Limb (tissue), 2 donors: ENCODE data around the gene FHDC1.
A peak's percentile ranks its signal among the peaks of the same experiment; 100 is the strongest.

Experiments
- DNase-seq, 2 donors: peaks; one replicate each; pipeline ENCODE4 v3.0.0-alpha.2; 2016; ENCODE audit errors: extremely low spot score in 2 of 2

The FHDC1 gene

DNA sequence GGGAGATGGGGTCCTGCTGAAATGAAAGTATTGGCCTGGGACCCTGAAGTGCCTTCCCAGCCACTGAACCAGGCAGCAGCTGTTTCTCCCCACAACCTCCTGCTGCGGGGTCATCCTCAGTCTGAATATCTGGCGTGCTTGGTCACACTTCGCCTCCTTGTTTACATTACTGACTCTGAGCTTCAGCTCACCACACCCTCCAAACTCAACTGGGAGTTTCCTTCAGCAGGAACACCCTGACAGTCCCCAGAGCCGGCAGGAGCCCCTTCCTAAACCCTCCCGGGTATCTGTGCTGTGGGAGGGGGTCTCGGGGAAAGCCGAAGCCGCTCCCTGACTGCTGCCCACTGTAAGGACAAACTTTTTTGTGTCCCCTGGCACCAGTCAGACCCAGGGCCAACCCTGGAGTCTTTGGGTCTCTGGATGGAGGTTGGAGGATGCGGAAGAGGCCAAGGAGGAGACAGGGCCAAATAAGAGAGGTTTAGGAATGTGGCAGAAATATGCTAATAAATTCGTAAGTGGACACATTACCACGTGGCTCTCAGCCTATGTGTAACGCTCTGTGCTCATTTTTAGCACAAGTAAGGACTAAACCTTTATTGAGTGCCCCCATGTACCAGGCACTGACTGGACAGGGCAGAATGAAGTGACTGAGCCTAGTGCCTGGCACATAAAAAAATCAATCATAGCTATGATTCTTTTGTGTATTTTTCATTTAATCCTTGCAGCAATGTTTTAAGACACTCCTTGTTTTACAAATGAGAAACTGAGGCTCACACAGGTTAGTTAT is 20.7 kb downstream of the FHDC1 start:
- no peak for DNase-seq

DNA sequence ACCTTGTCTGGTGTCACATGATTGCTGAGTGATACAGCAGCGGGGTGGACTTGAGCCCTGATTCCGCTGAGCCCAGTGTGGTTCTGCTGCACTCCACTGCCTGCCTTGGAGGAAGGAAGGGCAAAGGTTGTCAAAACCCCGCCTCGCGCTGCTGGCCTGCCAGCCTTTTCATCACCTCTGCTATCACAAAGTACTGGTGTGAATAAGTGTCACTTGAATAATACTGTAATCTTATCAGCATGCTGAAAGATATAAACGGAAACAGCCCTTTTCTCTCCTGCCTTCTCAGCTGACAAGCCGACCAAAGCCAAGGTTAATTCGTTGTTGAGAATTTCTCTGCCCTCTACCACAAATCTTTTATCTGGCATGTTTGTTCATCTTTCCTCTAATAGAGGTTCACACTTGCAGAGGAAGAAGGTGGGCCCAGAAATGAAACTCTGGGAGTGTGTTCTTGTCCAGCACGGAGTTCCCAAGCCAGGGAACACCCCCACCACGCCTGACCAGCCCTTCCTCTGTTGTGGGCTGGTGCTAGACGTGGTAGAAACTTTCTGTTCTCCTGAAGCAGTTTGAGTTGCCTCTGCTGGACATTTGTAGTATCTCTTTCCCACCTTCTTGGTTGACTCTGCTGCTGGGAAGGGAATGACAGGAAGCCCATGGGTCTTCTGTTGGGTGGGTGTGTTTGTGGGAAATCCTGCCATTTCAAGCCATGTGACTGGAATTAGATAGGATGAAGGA is 21.5 kb downstream of the FHDC1 start:
- DNase-seq: no peak

DNA sequence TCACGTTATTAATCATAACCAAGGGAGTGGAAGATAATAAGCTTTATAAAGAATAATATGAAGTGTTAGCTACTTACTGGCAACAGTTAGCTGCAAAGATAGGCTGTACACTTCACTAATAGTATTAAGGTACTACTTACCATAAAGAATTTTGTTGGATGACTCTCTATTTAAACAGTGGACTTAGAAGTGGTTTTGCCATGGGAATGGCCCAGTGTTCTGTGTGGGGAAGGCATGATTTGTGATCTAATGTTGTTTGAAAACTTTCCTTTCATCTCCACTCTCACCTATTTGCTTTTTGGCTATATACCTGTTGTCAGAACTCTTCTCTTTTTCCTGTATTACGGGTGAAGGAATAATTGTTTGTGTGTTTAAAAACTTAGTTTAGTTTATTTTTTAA is 23.0 kb downstream of the FHDC1 start:
- DNase-seq: no peak

DNA sequence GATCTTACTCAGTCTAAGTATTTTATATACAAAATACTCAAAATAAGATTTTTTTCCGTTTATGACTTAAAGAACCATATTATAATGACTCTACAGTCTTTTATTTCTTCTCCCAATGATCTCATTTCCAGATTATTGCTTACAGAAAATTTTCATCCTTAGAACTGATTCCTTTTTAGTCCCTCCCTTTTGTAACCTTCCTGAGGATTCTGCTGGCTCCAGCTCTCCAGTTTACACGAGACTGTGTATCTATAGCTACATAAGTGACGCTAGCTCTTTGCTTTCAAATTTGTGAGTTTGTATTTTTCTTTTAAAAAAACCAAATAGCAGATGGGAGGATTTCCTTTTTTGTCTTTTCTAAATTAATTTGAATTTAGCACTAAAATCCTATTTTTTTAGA is 24.0 kb downstream of the FHDC1 start:
- DNase-seq: no peak

DNA sequence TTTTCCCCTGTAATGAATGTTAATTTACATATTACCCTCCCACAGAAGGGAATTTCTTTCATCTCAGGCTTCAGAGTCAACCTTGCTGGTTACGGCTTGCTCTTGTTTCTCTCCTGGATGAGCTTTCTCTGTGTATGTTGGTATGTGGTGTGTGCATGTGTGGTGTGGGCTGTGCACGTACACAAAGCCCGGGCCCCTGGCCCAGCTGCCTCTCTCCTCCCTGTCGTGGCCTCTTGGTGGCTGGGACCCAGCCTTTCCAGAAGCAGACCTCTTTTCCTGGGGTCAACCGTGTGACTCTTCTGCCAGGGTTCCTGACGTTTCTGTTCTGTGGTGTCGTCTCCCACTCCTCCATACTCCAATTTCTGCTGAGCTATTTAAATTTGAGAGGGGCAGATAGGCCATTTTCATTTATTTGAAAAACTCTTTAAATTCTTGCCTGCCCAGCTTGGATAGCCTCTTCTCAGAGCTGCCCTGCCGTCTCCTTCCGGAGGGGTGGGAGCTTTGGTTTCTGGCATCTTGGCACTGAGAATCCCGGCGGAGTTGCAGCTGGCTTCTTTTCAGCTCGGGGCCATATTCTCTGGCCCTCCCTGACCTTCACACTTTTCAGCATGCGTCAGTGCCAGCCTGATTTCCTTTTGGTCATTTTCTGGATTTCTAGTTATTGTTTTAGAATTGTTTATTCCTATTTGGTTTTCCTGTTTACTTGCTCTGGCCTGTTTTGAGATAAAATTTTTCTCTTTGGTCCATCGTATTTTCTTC is 25.1 kb downstream of the FHDC1 start:
- no peak for DNase-seq

DNA sequence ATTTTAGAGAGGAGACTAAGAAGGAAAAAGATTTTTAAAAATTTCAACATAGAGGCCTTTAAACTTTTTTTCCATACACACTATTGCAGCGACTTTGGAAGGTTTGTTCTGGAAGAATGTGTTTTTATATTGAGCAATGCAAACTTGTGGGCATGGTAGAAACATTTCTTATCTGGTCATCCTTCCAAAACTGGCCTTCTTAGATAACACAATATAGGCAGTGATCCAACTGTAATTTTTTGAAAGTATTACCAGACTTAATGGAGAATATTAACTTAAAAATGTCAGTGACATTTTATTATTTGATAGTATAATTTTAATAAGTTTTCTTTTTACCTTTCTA is 25.6 kb downstream of the FHDC1 start:
- DNase-seq: no peak

DNA sequence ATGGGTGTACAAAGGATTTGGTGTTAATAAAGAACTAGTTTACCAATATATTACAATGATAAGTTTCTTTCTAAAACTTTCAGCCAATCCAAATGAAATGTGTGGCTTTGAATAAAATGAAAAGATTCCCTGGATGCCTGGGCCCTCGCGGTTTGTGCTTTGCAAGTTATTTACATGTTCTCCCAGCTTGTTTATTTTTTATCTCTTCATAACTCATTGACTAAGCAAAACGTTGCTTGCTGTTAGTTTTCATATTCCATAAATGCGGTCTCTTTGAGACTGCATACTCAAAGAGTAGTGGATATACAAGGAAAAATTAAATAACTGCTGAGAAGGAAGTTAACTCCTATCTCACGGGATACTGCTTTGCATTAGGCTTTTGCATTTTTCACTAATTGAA is 26.0 kb downstream of the FHDC1 start:
- no peak for DNase-seq

DNA sequence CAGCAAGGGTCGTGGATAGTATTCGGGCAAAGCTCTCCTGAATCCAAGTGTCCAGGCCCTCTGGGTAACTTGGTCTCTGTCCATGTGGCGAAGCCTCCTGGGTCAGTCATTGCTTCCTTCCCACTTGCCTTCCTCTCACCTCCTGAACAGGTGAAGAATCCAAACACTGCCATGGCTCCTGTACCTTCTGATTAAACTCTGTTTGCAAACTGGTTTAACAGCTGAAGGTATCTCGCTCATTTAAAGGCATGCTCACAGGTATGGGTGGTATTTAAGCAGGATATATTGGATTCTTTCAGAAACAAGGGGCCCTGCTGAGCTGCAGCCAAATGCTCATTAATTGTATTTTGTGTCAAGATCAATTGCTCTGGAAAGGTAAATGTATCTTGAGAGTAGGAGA is 28.2 kb downstream of the FHDC1 start:
- no peak for DNase-seq

DNA sequence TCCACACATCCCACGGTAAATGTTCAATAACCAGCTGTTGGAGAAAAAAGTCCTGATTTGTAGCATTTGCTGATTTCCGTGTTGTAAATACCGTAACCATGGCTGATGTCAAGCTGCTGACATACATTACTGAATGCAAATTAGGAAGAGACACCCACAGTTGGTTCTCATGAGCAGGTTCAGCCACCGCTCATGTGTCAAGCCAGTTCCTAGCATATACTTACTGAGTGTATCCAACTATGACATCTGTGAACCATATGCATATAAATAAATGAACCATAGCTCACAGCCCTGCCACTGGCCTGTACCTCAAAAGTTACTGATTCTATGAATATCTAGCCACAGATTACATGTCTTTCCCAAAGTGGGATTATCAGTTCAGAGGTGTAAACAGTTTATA is 29.5 kb downstream of the FHDC1 start:
- no peak for DNase-seq

DNA sequence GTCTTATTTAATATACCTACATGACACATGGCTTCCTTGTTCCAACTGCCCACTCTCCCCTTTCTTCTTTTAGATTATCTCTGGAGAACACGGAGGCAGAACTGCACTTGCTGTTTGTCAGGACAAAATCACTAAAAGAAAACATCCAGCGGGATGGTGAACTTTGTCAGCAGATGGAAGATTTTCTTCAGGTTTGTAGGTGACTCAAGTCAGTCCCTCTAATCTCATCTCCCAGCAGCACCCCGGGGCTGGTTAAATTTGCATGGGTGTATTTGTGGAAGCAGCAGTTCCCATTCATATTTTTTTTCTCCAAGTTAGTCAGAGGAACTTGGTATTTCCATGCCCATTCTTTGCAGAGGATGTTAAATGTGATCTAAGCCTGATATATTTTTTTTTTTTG is 31.8 kb downstream of the FHDC1 start:
- DNase-seq: no peak

DNA sequence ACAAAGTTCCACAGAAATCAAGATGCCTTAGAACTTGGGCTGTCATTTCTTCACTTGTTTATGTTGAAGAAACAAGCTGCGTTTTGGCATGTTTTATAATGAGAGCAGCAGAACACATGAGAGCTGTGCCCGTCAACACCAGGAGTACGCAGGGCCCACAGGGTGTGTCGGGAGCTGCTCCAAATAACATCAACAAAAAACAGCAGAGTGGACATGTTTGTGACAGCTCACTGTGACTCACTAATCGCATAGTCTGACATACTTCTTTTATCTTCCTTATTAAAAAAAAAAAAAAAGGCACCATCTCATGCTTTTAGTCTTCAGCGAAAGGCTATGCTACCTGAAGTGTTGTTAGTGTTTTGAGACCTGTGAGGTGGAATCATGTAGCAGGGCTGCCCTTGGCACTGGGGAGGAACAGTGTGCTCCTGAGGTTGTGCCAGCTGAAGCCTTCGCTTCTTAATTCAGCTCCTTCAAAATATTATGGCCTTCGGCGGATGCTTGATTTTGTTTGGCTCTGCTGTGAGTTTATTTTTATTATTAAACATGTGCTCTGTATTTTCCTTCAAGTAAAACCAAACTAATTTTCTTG is 32.8 kb downstream of the FHDC1 start:
- no peak for DNase-seq

DNA sequence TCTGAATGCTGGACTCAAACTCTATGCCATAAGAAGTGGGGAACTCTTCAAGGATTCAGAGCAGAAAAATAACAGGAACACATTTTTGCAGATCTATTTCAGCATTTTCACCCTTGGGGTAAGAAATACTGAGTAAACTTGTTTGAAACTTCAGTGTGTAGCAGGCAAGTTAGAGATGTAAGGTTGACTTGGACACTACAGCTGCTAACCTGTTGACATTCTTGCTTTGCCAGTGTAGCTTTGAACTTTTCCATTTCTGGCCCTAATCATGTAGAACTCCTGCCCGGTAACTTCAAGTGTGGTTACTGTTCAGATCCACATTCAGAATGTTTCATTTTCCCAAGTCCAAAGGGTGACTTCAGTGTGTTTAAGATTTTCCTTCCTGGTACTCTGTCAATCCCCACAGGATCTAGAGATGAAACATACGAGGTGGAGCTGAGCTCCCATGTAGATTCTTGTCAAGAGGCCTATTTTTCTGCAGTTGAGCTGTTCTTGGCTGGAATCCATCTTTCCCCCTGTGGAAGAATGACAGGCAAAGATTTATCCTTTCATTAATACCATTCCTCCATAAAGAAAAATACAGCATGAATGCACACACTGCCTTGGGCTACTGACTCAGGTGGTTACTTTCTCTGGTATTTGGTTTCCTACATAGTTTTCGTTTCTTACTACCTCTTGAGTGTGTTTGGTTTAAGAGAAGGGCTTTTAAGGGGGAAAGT is 34.1 kb downstream of the FHDC1 start:
- peak in 1 of 2 donors; percentile 62 for DNase-seq

DNA sequence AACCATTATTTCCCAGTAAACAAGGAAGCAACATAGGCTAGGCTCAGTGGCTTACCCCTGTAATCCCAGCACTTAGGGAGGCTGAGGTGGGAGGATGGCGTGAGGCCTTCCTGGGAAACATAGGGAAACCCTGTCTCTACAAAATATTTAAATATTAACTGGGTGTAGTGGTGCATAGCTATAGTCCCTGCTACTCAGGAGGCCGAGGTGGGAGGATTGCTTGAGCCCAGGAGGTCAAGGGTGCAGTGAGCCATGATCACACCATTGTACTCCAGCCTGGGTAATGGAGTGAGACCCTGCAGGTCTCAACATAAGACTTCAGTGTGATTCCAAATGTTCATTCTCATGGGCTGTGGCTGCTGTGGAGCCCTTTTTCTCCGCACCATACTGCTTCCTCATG is 34.9 kb downstream of the FHDC1 start:
- no peak for DNase-seq

DNA sequence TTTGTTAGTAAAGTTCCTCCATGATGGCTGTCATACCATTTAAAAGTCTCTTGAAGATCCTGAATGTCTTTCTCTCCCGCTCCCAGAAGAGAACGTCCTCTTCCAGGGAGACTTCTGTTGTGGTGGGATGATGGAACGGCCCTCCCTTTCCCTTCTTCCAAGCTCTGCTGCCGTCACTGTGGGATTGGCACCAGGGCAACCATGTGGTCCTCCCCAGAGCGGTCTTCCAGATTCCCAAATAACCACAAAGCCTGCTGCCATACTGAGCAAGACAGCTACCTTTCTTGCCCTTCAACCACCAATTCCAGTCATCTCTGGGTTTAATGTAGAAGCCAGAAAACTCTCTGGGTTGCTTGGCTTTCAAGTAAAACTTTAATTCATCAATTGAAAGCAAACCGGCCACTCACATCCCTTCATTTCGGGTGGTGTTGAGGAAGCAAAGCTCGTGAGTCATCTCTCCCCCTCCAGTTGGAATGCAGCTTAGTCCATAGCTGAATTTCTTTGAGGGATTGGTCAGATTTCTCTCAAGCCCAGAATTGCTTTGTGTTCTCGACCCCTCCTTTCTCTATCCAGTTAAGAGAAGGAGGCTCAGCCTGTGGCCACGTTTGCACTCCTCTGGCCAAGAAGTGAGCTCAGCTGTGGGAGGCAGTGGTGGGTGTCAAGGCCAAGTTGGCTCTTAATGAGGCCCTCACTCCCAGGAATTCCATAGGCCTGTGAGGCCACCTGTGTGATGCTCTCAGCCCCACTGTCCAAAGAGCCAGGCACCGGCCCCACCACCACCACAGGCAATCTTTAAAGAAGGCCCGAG is 36.9 kb downstream of the FHDC1 start:
- DNase-seq: peak; percentile 68 to 75

DNA sequence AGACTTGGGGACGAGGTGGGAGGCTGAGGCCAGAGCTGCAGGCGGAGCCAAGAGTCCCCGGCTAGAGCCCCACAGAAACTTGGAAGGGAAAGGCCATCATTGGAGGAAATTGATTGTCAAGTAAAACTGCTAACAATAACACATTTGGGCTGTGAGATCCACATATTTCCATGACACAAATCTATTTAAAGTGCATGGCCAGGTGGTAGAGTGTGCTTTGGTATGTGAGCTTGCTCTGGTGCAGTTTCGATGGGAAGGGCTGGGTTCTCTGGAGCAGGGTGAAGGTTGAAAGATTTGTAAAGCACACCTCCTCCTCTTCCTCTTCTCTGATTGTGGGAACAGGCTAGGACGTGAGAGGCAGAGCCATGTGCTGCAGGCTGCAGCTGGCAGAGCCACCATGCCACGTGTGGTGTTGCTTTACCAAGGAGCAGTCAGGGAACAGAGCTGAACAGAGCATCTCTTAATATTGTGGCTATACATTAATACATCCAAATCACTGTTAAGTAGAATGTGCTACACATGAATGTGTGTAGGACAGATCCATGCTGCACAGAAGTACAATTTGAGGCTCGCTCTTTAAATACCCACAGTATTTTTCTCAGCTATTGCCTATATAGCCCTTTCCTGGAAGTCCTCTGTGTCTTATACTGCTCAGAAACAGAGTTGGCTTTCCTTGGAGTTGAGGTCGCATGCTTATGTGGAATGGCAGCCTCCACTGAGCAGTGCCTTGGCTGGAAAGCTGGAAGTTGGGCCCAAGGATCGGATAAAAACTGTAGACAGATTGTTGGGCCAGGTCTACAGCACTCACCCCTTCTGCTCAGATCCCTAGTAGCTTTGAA is 37.7 kb downstream of the FHDC1 start:
- DNase-seq: peak in 1 of 2 donors; percentile 67

DNA sequence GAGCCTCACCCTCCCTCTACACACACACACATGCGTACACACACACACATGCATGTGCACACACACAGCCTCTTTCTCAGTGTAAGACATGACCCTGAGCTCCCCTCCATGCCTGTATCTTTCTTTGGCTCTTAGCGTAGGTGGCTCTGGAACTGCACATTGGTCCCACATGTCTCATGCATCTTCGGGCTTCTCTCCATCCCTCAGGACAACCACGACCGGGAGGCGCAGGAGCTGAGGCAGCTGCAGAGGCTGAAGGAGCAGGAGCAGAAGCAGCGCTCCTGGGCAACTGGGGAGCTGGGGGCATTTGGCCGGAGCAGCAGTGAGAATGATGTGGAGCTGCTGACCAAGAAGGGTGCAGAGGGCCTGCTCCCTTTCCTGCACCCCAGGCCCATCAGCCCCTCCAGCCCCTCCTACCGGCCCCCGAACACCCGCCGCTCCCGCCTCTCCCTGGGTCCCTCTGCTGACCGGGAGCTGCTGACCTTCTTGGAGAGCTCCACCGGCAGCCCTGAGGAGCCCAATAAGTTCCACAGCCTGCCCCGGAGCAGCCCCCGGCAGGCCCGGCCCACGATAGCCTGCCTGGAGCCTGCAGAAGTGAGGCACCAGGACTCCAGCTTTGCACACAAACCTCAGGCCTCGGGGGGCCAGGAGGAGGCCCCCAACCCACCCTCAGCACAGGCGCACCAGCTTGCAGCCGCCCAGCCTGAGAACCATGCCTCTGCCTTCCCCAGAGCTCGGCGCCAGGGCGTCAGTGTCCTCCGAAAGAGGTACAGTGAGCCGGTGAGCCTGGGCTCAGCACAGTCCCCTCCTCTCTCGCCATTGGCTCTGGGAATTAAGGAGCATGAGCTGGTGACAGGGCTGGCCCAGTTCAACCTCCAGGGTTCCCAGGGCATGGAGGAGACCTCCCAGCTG is 38.6 kb downstream of the FHDC1 start:
- no peak for DNase-seq

DNA sequence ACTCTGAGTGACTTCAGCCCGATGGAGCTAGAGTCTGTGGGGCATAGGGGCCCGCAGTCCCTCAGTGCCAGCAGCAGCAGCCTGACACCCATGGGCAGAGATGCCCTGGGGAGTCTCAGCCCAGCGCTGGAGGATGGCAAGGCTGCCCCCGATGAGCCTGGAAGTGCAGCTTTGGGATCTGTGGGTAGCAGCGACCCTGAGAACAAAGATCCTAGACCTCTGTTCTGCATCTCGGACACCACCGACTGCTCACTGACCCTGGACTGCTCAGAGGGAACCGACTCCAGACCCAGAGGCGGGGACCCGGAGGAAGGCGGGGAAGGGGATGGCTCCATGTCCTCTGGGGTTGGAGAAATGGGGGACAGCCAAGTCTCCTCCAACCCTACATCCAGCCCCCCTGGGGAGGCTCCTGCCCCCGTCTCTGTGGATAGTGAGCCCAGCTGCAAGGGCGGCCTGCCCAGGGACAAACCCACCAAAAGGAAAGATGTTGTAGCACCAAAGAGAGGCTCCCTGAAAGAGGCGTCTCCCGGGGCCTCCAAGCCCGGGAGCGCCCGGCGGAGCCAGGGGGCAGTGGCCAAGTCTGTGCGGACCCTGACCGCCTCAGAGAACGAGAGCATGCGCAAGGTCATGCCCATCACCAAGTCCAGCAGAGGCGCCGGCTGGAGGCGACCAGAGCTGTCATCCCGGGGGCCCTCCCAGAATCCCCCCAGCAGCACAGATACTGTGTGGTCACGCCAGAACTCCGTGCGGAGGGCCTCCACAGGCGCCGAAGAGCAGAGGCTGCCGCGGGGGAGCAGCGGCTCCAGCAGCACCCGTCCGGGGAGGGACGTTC is 39.5 kb downstream of the FHDC1 start:
- no peak for DNase-seq
